ENCODE data around the gene C1orf232. TPM values are rescaled to one million over a fixed set of nuclear protein-coding genes. Genes with fewer than 3 reads are reported as not detected.

C1orf232 gene
- not detected in 2 replicates for total RNA-seq

DNA sequence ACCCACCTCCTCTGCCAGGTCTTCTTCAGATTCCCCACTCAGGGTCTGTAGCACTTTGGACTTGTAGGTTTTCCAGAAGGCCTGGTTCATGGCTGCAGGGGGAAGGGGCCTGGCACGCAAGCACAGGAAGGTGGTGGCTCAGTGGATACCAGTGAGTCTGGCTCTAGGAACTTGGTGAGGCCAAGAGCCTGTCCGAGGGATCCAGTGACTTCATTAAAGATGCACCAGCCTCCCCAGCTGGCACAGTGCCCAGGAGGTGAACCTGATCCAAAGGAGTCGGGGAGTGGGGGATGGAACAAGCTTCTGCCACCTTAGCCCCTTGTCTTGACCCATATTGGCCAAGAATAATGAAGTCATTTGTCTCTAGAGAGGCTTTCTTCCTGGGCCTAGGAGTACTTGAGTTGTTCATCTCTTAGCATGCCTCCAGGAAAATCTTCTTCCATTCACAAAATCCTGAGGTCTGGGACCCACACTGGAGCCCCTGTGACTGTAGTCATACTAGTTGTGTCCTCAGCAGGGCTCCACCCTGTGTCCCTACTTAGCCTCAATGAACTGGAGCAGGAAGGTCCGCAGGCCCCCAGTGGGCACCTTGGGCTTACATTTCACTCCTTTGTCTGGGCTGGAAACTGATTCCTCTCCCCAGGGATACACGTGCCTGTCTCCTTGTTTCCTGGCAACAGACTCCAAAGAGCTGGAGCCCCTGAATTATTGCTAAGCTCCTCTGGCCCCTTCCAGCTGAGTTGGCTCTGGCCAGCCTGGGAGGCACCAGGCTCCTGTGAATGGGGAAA lies at the start of gene C1orf232:
C1orf232 (minus strand) TSS at position 554 of the 788 bp plus-strand sequence; CDS start at position 90, 464 bp downstream.
- no peak for DNase-seq (ENCODE audit: low read depth)
- TF ChIP-seq, protein P1, sequence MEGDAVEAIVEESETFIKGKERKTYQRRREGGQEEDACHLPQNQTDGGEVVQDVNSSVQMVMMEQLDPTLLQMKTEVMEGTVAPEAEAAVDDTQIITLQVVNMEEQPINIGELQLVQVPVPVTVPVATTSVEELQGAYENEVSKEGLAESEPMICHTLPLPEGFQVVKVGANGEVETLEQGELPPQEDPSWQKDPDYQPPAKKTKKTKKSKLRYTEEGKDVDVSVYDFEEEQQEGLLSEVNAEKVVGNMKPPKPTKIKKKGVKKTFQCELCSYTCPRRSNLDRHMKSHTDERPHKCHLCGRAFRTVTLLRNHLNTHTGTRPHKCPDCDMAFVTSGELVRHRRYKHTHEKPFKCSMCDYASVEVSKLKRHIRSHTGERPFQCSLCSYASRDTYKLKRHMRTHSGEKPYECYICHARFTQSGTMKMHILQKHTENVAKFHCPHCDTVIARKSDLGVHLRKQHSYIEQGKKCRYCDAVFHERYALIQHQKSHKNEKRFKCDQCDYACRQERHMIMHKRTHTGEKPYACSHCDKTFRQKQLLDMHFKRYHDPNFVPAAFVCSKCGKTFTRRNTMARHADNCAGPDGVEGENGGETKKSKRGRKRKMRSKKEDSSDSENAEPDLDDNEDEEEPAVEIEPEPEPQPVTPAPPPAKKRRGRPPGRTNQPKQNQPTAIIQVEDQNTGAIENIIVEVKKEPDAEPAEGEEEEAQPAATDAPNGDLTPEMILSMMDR (IDR thresholded peaks at IDR 0.05; ENCODE audit: insufficient read depth, low read length, poor library complexity, severe bottlenecking): no peak
- peaks cover 5% of the 10 kb centered on the region for H3K27me3 ChIP-seq (ENCODE audit: control insufficient read depth, insufficient read depth, low read length)
- no peaks in the 10 kb centered on the region for H3K36me3 ChIP-seq (ENCODE audit: control insufficient read depth, insufficient read depth, low read length)
- peak within 1 kb of the TSS; percentile 76 for H3K4me3 ChIP-seq (ENCODE audit: low read depth, low read length)

DNA sequence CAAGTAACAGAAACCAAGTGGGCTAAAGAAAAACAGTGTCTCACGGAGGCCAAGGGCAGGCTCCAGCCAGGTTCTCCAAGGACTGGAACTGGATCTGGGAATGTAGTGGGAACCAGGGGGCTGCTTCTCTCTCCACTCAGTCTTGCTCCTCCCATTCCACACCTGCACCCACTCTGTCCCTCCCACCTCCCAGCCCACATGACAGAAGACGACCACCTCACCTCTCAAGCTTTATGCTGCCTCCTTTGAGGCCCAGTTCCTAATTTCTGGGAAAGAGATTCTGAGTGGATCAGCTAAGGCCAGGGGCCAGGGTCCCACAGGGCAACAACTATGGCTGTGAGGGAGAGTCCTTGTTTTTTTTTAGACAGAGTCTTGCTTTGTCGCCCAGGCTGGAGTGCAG lies 46.5 kb upstream of the C1orf232 start:
- no peak for DNase-seq (ENCODE audit: low read depth)
- TF ChIP-seq, protein P1 (IDR thresholded peaks at IDR 0.05; ENCODE audit: insufficient read depth, low read length, poor library complexity, severe bottlenecking): no peak
- Histone ChIP-seq H3K36me3 (ENCODE audit: control insufficient read depth, insufficient read depth, low read length) (no peaks in the 10 kb centered on the region), H3K4me3 (ENCODE audit: low read depth, low read length) (no peak overlapping the region), H3K27me3 (ENCODE audit: control insufficient read depth, insufficient read depth, low read length) (no peaks in the 10 kb centered on the region)

DNA sequence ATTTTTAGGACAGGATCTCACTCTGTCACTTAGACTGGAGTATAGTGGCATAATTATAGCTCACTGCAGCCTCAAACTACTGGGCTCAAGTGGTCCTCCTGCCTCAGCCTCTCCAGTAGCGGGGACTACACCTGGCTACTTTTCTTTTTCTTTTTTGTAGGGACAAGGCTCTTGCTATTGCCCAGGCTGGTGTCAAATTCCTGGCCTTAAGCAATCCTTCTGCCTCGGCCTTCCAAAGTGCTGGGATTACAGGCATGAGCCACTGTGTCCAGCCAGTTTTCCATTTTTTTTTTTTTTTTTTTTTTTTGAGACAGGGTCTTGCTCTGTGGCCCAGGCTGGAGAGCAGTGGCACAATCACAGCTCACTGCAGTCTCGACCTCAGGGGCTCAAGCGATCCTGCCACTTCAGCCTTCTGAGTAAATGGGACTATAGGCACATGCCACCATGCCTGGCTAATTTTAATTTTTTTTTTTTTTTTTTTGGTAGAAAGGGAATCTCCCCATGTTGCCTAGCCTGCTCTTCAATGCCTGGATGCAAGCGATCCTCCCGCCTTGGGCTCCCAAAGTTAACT lies 44.7 kb upstream of the C1orf232 start:
- Histone ChIP-seq H3K36me3 (ENCODE audit: control insufficient read depth, insufficient read depth, low read length) (no peaks in the 10 kb centered on the region), H3K4me3 (ENCODE audit: low read depth, low read length) (no peak overlapping the region), H3K27me3 (ENCODE audit: control insufficient read depth, insufficient read depth, low read length) (no peaks in the 10 kb centered on the region)
- no peak for DNase-seq (ENCODE audit: low read depth)
- TF ChIP-seq, protein P1 (IDR thresholded peaks at IDR 0.05; ENCODE audit: insufficient read depth, low read length, poor library complexity, severe bottlenecking): no peak

DNA sequence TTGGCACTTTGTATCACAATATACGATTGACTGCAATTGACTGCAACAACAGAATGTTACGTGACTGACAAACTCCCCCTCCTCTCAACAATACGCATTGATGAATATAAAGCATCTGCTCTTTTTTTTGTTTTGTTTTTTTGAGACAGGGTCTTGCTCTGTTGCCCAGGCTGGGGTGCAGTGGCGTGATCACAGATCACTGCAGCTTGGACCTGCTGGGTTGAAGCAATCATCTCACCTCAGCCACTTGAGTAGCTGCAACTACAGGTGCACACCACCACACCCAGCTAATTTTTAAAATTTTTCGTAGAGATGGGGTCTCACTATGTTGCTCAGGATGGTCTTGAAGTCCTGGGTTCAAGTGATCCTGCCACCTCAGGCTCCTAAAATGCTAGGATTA lies 44.0 kb upstream of the C1orf232 start:
- DNase-seq (ENCODE audit: low read depth): no peak
- TF ChIP-seq, protein P1 (IDR thresholded peaks at IDR 0.05; ENCODE audit: insufficient read depth, low read length, poor library complexity, severe bottlenecking): no peak
- no peaks in the 10 kb centered on the region for H3K27me3 ChIP-seq (ENCODE audit: control insufficient read depth, insufficient read depth, low read length)
- H3K4me3 ChIP-seq (ENCODE audit: low read depth, low read length): no peak overlapping the region
- no peaks in the 10 kb centered on the region for H3K36me3 ChIP-seq (ENCODE audit: control insufficient read depth, insufficient read depth, low read length)

DNA sequence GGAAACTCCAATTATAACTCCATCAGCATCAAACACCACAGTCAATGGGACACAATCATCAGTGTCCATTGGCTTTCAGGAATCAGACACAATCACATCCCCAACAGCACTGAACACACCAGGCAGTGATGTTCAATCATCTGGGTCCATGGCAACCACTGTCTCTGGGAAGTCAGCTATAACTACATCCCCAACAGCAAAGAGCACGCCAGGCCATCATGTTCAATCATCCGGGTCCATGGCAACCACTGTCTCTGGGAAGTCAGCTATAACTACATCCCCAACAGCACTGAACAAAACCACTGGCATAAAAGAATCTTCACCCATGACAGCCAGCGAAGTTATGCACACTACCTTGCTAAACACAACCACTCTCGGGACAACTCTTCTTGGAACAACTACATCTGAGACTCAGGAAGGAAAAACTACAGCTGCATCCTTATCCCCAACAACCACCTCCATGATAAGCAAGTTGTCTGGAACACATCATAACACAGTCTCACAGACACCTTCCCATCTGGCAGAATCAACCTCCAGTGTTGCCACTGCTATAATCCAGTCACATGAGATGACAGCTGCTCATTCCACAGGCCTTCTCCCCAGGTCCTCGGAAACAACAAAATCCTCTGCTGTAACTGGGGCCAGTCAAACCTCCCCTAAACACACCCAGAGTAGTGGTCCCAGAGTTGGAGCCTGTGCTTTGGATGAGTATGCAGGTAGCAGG lies 41.5 kb upstream of the C1orf232 start:
- TF ChIP-seq, protein P1 (IDR thresholded peaks at IDR 0.05; ENCODE audit: insufficient read depth, low read length, poor library complexity, severe bottlenecking): no peak
- no peak overlapping the region for H3K4me3 ChIP-seq (ENCODE audit: low read depth, low read length)
- no peaks in the 10 kb centered on the region for H3K36me3 ChIP-seq (ENCODE audit: control insufficient read depth, insufficient read depth, low read length)
- no peak for DNase-seq (ENCODE audit: low read depth)
- peaks cover 2% of the 10 kb centered on the region for H3K27me3 ChIP-seq (ENCODE audit: control insufficient read depth, insufficient read depth, low read length)
